Endothelial cell of umbilical vein (primary cell): Measurements from ENCODE around the gene CPVL. TPM values are rescaled to one million over a fixed set of nuclear protein-coding genes. Genes with fewer than 3 reads are reported as not detected.

Experiments
- BruUV-seq: library from RNA; stranded (reverse); fragments of 400-500 nt; replicated peaks from 2 replicates; lab custom pipeline; 2021; lab: Mats Ljungman, UMichigan
- CTCF ChIA-PET: fragments of 300-600, 350-600 bp; sonication (Branson Sonifier 250); formaldehyde crosslinking; loops from one replicate; lab custom pipeline; 2021; ENCODE audit warnings: antibody characterized with exemption, inconsistent platforms; lab: Charles Lee
- POLR2A ChIA-PET: fragments of 300-600, 350-600 bp; sonication (Branson Sonifier 250); formaldehyde crosslinking; loops from one replicate; lab custom pipeline; 2021; ENCODE audit warnings: antibody characterized with exemption, inconsistent platforms; lab: Charles Lee
- DNase-seq: peaks from one replicate; pipeline ENCODE4 v3.0.0-alpha.2; 2011; ENCODE audit warnings: low read depth, low spot score
- FAIRE-seq: peaks from 2 replicates; lab custom pipeline; 2011; peaks lifted over from hg19 to GRCh38; lab: Jason Lieb, UNC
- H2AFZ ChIP-seq: 2 replicates; pipeline ENCODE4 v1.6.0; 2012; ENCODE audit warnings: low read depth, low read length, control low read depth, inconsistent platforms
- H3K27ac ChIP-seq: 2 replicates; pipeline ENCODE4 v1.5.1; 2011; ENCODE audit warnings: low read depth, mild to moderate bottlenecking, control low read depth, low read length, moderate library complexity; ENCODE audit not compliant: insufficient read depth
- H3K27me3 ChIP-seq, 2 experiments: 2 replicates each; pipeline versions ENCODE4 v1.6.0 to v1.6.1; 2011; ENCODE audit warnings: low read length in 2 of 2, mixed read lengths in 1 of 2; ENCODE audit not compliant: control insufficient read depth in 2 of 2, insufficient read depth in 2 of 2
- H3K36me3 ChIP-seq, 2 experiments: 2 replicates in 1 of 2; 3 replicates in 1 of 2; pipeline ENCODE4 v1.5.1; 2011; ENCODE audit warnings: low read length in 2 of 2, mild to moderate bottlenecking in 1 of 2, moderate library complexity in 1 of 2; ENCODE audit not compliant: control insufficient read depth in 2 of 2, insufficient read depth in 2 of 2; ENCODE audit errors: extremely low read depth in 1 of 2
- H3K4me1 ChIP-seq: 3 replicates; pipeline ENCODE4 v1.5.1; 2011; ENCODE audit warnings: mild to moderate bottlenecking, low read length; ENCODE audit not compliant: control insufficient read depth, insufficient read depth; ENCODE audit errors: extremely low read depth
- H3K4me2 ChIP-seq: 2 replicates; pipeline ENCODE4 v1.6.1; 2011; ENCODE audit warnings: low read length, control low read depth, mixed read lengths; ENCODE audit not compliant: insufficient read depth
- H3K4me3 ChIP-seq, 3 experiments: fragments of 200-600 bp in 1 of 3; sonication (generic), shearing (Covaris generic) in 1 of 3; replicated peaks in 1 of 3; 2 replicates each; pipeline ENCODE4 v1.5.1; 2011 to 2016; ENCODE audit warnings: control low read depth in 3 of 3, low read length in 3 of 3, mild to moderate bottlenecking in 2 of 3, inconsistent platforms in 1 of 3, low read depth in 1 of 3, moderate library complexity in 1 of 3; ENCODE audit not compliant: insufficient read depth in 1 of 3
- H3K79me2 ChIP-seq: 2 replicates; pipeline ENCODE4 v1.6.0; 2012; ENCODE audit warnings: low read length, inconsistent platforms; ENCODE audit not compliant: control insufficient read depth, insufficient read depth
- H3K9ac ChIP-seq: replicated peaks from 2 replicates; pipeline ENCODE3; 2011; ENCODE audit warnings: low read length, control low read depth; ENCODE audit not compliant: insufficient read depth; ENCODE audit errors: extremely low read depth
- H3K9me1 ChIP-seq: replicated peaks from 3 replicates; pipeline ENCODE4 v1.6.0; 2011; ENCODE audit warnings: mild to moderate bottlenecking, low read length; ENCODE audit not compliant: control insufficient read depth, insufficient read depth; ENCODE audit errors: extremely low read depth
- H3K9me3 ChIP-seq: replicated peaks from 2 replicates; pipeline ENCODE4 v1.5.1; 2012; ENCODE audit warnings: low read length, inconsistent platforms; ENCODE audit not compliant: control insufficient read depth, insufficient read depth
- H4K20me1 ChIP-seq: replicated peaks from 2 replicates; pipeline ENCODE3; 2011; ENCODE audit warnings: mild to moderate bottlenecking, low read length; ENCODE audit not compliant: control insufficient read depth, insufficient read depth; ENCODE audit errors: extremely low read depth
- EZH2 ChIP-seq: IDR thresholded peaks from 2 replicates; pipeline ENCODE4 v1.6.1; 2012; ENCODE audit warnings: borderline replicate concordance, low read depth, mild to moderate bottlenecking, moderate library complexity, low read length, inconsistent platforms; ENCODE audit not compliant: severe bottlenecking
- FOS ChIP-seq: IDR thresholded peaks from 2 replicates; pipeline ENCODE4 v1.6.1; 2011; ENCODE audit warnings: mild to moderate bottlenecking, low read length, moderate library complexity, borderline replicate concordance; ENCODE audit not compliant: insufficient read depth
- GATA2 ChIP-seq: IDR thresholded peaks from 2 replicates; pipeline ENCODE4 v1.7.0; 2011; ENCODE audit warnings: low read depth, mild to moderate bottlenecking, moderate library complexity, mixed read lengths, low read length; ENCODE audit not compliant: insufficient read length, insufficient read depth
- JUN ChIP-seq: IDR thresholded peaks from 2 replicates; pipeline ENCODE4 v1.6.1; 2011; ENCODE audit warnings: borderline replicate concordance, low read depth; ENCODE audit not compliant: insufficient read length, insufficient read depth
- MYC ChIP-seq: IDR thresholded peaks from one replicate; pipeline ENCODE4 v1.6.1; 2011; ENCODE audit warnings: mild to moderate bottlenecking, low read depth, low read length
- POLR2A ChIP-seq: IDR thresholded peaks from 2 replicates; pipeline ENCODE4 v1.6.1; 2012; ENCODE audit warnings: low read depth, mild to moderate bottlenecking, control low read depth, low read length
- POLR2AphosphoS5 ChIP-seq: IDR thresholded peaks from 2 replicates; pipeline ENCODE4 v1.6.1; 2012; ENCODE audit warnings: low read depth, mild to moderate bottlenecking, control low read depth, low read length, moderate library complexity; ENCODE audit not compliant: insufficient read depth
- dilution Hi-C: fragments of 300-500 bp; cut with MboI; formaldehyde crosslinking; loops from one replicate; pipeline ENCODE4 v1.15.0; 2019; ENCODE audit warnings: low sequenced_read_pairs; ENCODE audit not compliant: extremely low pct_ligation_motif_present
- intact Hi-C: fragments of 100-400 bp; cut with micrococcal nuclease; formaldehyde crosslinking; loops from one replicate; pipeline ENCODE4 v1.10.0; 2022
- polyA plus RNA-seq, 4 experiments: library from polyadenylated mRNA; depleted of rRNA in 3 of 4; stranded (reverse) in 3 of 4; unstranded in 1 of 4; fragments of >200 nt; gene quantifications; 2 replicates each; pipeline versions ENCODE4 v1.2.1 to v1.2.3, GENCODE V29; 2011 to 2012; ENCODE audit warnings: missing spikeins in 1 of 4
- total RNA-seq: library from RNA; stranded (reverse); gene quantifications from 2 replicates; pipeline ENCODE4 v1.2.3, GENCODE V29; 2021
- TF ChIP-seq, protein P1 (sequence below), 2 donors: IDR thresholded peaks; 1 replicate in 1 of 2; 2 replicates in 1 of 2; pipeline ENCODE4 v1.5.1; 2011; ENCODE audit warnings: low read length in 2 of 2, mild to moderate bottlenecking in 2 of 2, moderate library complexity in 2 of 2, control low read depth in 1 of 2, inconsistent platforms in 1 of 2, low read depth in 1 of 2; ENCODE audit not compliant: insufficient read depth in 1 of 2; ENCODE audit errors: extremely low read depth in 1 of 2
- TF ChIP-seq, protein P2 (sequence below): IDR thresholded peaks from 2 replicates; pipeline ENCODE4 v1.6.1; 2011; ENCODE audit not compliant: insufficient read depth, insufficient read length

The CPVL gene
- total and polyA plus RNA-seq, 2 donors (not counting 3 experiments of a cell fraction or from before 2014, with no cell fraction given): 0.14 TPM; not detected in 1

DNA sequence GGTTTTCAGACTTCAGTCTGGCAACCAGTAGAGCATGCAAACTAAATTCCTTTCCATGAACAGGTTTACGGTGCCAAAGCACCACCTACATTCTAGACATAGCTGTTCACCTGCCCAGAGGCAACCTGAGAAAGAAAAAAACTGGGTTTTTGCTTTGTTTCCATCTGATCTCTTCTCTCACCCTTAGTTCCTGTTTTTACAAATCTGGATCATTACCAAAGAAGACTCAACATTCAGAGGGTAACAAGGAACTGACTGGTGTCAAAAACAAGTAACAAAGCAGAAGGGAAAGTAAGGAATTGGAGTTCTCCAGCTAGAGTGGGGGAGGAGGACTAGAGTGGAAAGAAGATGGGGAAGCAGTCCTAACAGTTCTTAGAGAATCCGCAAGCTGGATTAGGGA is 36.4 kb downstream of the CPVL start:
- Histone ChIP-seq H3K27ac (no peak overlapping the region), H4K20me1 (no peaks in the 10 kb centered on the region), H2AFZ (no peak overlapping the region), H3K4me2 (no peak overlapping the region), H3K4me1 (peaks cover 7% of the 10 kb centered on the region), H3K9ac (no peak overlapping the region), H3K79me2 (no peaks in the 10 kb centered on the region), H3K9me3 (no peaks in the 10 kb centered on the region), H3K9me1 (no peaks in the 10 kb centered on the region), H3K4me3 (no peak overlapping the region), H3K36me3 (no peaks in the 10 kb centered on the region), H3K27me3 (peaks cover 8 to 13% of the 10 kb centered on the region in 2 experiments)
- POLR2A ChIA-PET: no interaction called here
- CTCF ChIA-PET: interaction anchor here (0.7 to 38.9 kb wide), 5 partner anchors 79 to 299 kb away, joined by 3 to 1408 read pairs (median 7); no protein-coding TSS in a partner anchor
- intact Hi-C loops: loop anchor here (10.0 kb wide), 1 partner anchor 455 kb away; the partner anchor contains the start of gene PRR15
- no peak for DNase-seq
- no peak for TF ChIP-seq FOS
- no peak for TF ChIP-seq POLR2A
- TF ChIP-seq JUN: no peak
- TF ChIP-seq, protein P1, sequence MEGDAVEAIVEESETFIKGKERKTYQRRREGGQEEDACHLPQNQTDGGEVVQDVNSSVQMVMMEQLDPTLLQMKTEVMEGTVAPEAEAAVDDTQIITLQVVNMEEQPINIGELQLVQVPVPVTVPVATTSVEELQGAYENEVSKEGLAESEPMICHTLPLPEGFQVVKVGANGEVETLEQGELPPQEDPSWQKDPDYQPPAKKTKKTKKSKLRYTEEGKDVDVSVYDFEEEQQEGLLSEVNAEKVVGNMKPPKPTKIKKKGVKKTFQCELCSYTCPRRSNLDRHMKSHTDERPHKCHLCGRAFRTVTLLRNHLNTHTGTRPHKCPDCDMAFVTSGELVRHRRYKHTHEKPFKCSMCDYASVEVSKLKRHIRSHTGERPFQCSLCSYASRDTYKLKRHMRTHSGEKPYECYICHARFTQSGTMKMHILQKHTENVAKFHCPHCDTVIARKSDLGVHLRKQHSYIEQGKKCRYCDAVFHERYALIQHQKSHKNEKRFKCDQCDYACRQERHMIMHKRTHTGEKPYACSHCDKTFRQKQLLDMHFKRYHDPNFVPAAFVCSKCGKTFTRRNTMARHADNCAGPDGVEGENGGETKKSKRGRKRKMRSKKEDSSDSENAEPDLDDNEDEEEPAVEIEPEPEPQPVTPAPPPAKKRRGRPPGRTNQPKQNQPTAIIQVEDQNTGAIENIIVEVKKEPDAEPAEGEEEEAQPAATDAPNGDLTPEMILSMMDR (IDR thresholded peaks at IDR 0.05; ENCODE audit: extremely low read depth in 1 of 2, insufficient read depth in 1 of 2, low read depth in 1 of 2, low read length in 2 of 2): no peak
- TF ChIP-seq MYC: no peak
- no peak for TF ChIP-seq GATA2
- no peak for TF ChIP-seq EZH2
- no peak for TF ChIP-seq POLR2AphosphoS5
- TF ChIP-seq, protein P2, sequence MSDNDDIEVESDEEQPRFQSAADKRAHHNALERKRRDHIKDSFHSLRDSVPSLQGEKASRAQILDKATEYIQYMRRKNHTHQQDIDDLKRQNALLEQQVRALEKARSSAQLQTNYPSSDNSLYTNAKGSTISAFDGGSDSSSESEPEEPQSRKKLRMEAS: no peak
- no TSS peak for BruUV-seq
- dilution Hi-C loops: no loop called here
- FAIRE-seq: no peak
